ENCODE measurements around the gene NPPB.

Gene NPPB

DNA sequence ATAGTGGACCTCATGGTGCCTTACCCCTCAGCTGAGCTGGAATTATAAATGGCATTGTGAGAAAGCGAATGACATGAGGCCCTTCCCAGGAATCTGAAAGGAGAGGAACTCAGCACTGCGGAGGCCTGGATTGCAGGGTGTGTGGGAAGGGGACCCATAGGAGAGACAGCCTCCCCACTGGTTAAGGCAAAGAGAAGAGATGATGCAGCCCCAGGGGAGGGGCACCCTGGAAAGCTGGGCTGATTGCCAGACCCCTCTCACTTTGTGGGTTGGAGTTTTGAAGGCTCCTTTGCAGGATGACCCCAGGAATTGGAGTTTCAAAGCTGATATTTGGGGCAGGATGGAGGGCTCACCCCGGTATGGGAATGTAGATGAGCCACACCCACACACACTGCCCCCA is 2.0 kb downstream of the NPPB start:
- no peak for DNase-seq

DNA sequence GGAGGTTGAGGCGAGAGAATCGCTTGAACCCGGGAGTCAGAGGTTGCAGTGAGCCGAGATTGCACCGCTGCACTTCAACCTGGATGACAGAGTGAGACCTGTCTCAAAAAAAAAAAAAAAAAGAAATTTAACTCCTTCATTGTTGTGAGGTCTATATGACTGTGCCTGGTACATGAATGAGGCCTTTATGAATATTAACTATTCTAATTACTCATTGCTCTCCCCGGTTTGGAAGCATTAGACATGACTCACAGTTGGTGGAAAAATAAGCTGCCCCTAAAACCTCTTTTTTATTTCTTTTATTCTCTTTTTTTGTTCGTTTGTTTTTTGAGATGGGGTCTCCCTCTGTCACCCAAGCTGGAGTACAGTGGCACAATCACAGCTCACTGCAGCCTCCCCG is 3.3 kb downstream of the NPPB start:
- no peak for DNase-seq

DNA sequence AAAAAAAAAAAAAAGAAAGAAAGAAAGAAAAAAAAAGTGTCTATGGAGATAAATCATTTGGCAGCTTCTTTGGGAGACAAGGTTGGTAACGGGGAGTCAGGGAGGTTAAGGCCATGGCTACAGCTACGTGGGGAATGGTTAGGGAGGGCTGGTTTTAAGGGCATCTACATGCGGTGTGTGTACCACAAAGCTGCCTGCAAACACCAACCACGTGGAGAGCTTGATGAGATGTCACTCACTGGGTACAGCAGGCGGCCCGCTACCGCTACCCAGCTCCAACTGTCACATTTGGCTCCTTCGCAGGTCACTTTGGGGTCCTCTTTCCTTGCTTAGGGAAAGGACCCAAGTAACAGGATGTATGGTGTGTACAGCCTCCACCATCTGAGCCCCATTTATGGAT is 4.2 kb downstream of the NPPB start:
- DNase-seq = no peak

DNA sequence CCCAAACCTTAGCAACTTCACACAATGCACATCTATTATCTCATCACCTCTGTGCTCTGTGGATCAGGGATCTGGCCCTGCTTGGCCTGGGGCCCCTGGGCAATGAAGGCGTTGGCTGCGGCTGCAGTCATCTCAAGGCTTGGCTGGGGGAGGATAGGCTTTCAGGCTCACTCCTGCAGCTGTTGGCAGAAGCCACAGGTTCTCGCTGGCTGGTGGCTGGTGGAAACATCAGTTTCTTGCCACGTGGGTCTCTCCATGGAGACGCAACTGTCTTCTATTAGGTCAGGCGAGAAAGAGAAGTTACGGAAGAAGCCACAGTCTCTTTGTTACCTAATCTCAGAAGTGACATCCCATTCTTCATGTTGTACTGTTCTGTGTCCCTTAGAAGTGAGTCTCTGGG is 7.6 kb downstream of the NPPB start:
- no peak for DNase-seq

DNA sequence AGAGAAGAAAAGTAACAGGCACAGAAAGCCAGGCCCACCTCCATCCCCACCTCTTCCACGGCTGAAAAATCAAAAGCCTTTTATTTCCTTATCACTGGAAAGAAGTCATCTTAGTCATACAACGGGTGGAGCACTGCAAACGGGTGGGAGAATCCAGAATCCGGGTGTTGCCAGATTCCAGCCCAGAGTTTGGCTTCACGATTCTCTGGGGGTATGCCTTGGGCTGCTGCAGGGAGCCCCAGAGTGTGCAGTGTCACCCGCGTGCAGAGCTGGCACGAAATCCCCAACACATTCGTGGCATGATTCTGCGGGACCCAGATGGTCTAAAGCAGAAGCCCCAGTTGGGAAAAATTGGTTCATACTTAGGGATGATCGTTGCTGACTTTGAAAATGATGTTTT is 8.6 kb downstream of the NPPB start:
- no peak for DNase-seq

DNA sequence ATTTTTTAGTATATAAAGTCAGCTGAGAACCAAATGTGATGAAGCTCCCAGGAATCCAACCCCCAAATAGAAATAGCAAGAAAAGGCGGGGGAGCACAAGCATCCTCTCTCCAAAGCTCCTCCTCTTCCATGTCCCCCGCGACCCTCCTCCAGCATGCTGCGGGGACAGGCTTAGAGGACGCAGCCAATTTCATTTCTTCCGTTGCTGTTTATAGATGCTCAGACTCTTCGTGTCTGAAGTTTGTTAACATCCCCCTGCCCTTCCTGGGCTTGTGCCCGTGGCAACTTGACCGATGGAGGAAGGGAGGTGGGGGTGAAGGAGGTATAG is 10.4 kb downstream of the NPPB start:
- DNase-seq = no peak

DNA sequence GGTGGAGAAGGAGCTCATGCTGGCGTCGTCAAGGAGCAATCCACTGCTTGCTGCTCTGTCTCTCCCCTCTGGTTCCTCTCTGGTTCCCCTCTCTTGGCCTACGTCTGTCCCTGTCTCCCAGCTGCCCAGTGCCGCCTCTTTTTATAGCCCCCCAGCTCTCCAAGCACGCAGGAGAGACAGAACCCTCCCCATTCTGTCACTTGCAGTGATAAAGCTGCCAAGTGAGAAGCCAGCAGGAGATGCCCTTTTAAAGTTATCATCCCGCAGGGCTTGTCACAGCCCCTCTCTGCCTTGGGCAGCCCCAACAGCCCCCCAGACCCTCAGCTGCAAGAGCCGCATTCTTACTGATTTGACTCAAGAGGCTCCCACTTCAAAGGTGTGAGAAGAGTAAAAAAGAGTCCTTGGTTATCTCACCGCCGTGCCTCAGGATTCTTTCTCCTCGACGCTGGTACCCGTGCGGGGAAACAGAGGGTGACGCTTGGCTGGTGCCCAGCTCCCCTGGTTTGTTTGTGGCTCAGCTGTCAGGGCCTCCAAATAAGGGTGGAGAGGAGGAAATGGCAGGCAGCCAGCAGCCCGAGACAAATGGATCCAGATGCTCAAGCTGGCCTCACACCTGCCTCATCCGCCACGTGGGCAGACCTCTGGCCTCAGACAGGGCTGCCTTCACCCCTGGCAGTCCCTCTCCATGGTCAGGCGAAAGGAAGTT is 10.9 kb downstream of the NPPB start, which contains the start of gene NPPA:
Gene NPPA (minus strand): TSS at position 117 of the 706 bp plus-strand sequence. CDS start 99 bp downstream, at position 18.
- peak; percentile 61 for DNase-seq

DNA sequence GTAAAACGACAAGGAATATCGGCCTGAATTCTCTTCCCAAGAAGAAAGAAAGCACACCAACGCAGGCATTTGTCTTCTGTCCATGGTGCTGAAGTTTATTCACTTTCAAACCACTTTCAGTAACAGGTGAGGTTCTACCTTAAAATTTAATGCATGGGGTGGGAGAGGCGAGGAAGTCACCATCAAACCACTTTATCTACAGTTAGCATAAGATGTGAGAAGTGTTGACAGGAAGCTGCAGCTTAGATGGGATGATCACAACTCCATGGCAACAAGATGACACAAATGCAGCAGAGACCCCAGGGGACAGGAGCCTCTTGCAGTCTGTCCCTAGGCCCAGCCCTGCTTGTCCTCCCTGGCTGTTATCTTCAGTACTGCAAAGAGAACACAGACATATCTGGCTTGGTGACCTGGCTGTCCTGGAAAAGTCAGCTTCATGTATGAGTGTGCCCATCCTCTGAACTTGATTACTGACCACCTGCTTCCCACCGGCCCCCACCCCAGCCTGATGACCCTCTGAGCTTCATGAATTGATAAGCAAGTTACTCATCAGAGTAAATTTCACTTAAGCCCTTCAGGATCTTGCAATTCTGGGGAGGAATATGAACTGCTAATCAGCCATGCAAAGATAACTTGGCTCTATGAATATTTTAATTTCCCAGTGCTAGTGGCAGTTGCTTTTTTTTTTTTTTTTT is 13.0 kb downstream of the NPPB start:
- no peak for DNase-seq

DNA sequence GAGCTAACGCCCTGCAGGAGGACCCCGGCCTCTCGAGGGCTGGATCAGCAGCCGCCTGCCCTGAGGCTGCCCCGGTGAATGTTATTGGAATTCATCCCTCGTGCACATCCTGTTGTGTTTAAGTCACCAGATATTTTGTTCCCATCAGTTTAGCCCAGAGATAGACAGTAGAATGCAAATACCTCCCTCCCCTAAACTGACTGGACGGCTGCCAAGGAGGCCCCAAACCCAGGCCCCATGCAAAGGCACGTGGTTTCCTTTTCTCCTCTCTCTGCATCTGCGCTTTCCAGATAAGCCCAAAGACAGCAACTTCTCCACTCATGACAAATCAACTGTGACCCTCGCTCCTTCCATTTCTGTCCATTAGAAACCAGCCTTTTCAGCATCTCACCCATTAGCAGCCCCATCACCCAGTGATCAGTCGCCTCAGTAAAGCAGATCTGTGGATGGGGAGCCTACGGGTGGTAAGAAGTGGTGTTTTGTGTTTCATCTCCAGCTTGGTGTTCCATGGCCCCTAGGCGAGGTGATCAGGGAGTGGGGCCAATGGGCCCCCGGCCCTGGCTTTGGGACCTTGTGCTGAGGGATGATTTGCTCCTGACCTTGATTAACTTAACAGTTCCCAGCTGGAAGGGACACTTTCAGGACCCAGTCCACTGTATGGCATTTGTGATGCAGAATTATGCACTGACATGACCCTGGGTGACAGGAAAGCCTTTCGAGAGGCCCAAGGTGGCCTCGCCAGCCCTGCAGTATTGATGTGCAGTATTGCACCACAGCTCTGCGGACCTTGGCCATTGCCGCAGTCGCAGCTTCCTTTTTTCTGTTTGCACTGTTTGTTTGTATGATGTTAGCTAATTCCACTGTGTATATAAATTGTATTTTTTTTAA is 16.3 kb downstream of the NPPB start:
- no peak for DNase-seq

DNA sequence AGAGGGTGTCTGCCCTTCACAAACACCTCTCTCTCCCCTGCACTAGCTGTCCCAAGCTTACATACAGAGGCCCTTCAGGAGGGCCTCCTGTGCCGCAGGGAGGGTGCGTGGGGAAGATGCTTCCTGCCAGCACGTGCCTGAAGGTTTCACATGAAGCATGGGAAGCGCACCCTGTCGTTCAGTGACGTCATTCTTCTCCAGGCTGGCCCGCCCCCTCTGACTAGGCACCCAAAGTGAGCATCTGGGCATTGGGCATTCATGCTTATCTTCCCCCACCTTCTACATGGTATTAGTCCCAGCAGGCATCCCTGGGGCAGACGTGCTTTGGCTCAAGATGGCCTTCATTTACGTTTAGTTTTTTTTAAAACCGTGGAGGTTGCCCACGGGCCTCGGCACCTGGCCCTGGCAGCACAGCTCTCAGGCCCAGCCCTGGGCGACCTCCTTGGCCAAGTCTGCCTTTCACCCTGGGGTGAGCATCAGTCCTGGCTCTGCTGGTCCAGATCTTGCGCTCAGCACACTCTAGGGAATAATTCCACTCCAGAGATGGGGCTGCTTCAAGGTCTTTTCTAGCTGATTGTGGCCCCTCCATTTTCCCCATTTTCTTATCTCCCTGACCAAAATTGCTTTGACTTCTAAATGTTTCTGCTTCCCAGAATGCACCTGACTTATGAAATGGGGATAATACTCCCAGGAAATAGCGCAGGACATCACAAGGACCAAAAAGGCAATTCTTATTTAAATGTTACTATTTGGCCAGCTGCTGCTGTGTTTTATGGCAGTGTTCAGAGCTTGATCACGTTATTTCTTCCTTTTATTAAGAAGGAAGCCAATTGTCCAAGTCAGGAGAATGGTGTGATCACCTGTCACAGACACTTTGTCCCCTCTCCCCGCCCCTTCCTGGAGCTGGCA is 17.2 kb downstream of the NPPB start:
- peak; percentile 33 for DNase-seq

DNA sequence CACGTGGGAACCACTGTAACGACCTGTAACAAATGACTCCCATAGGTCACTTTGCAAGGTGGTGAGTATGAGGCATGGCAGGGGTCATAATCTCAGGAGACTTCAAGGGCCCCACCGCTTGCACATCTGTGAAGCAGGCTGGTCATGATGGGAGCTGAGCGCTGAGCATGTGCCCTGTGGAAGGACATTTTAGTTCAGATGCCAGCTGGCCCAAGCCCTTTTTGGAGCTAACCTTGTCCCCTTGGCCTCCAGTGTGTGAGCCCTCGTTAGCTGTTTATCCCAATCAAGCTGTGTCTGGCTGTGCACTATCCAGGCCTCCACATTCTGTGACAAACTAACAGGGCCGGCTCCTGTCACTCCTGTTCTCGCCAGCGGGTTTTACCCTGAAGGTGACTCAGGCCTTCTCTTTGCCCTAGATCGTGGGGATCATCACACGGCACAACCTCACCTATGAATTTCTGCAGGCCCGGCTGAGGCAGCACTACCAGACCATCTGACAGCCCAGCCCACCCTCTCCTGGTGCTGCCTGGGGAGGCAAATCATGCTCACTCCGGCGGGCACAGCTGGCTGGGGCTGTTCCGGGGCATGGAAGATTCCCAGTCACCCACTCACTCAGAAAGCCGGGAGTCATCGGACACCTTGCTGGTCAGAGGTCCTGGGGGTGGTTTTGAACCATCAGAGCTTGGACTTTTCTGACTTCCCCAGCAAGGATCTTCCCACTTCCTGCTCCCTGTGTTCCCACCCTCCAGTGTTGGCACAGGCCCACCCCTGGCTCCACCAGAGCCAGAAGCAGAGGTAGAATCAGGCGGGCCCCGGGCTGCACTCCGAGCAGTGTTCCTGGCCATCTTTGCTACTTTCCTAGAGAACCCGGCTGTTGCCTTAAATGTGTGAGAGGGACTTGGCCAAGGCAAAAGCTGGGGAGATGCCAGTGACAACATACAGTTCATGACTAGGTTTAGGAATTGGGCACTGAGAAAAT is 18.7 kb downstream of the NPPB start:
- no peak for DNase-seq

DNA sequence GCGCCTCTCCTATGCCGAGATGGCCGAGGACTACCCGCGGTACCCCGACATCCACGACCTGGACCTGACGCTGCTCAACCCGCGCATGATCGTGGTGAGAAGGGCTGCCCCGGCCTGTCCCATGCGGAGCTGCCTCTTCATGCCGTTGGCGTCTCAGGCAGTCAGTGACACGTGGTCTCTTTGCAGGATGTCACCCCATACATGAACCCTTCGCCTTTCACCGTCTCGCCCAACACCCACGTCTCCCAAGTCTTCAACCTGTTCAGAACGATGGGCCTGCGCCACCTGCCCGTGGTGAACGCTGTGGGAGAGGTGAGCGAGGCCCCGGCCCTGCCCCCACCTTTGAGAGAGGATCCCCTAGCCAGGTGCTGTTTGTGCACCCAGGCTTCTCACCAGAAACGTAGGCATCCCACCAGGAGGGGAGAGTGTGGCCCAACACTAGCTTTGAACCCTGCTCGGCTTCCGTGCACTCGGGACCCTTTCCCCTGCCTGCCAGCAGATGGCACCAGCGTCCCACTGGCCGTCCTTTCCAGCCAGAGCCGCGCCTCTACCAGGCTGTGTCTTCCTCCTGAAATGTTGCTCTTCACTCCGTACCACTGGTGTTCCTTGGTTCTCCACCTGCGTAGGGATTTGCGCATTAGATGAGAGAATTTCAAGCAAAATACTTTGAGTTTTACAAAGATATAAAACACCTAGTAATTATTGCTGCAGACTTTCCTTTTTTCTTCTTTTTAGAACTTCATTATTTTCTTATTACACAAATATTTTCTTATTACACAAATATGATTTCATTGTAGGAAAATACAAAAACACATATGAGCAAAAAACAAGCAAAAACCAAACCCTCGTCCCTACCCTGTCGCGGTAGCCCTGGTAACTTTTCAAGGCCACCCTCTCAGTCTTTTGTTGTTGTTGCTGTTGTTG is 20.1 kb downstream of the NPPB start:
- peak; percentile 1 for DNase-seq

DNA sequence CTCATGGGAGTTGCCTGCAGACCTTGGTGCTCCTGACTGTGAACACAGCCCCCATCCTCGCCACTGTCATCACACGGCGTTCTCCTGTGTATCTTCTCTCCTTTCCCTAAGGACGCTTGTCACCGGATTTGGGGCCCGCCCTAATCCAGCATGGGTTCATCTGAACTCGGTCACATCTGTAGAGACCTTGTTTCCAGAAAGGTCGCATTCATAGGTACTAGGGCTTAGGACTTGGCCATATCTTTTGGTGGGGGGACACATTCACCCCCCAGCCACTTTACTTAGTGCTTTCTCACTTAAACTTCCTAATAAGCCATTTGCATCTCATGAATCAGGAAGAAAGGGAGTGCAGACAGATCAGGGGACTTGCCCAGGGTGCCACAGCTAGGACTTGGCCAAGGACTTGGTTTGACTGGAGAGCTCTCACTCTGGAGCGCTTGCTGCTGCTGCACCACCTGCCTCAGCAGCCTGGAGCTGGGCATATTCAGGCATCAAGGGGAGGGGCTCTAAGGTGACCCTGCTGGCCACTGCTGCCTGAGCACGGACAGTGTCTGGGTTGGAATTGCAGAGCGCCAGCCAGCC is 20.9 kb downstream of the NPPB start:
- no peak for DNase-seq

DNA sequence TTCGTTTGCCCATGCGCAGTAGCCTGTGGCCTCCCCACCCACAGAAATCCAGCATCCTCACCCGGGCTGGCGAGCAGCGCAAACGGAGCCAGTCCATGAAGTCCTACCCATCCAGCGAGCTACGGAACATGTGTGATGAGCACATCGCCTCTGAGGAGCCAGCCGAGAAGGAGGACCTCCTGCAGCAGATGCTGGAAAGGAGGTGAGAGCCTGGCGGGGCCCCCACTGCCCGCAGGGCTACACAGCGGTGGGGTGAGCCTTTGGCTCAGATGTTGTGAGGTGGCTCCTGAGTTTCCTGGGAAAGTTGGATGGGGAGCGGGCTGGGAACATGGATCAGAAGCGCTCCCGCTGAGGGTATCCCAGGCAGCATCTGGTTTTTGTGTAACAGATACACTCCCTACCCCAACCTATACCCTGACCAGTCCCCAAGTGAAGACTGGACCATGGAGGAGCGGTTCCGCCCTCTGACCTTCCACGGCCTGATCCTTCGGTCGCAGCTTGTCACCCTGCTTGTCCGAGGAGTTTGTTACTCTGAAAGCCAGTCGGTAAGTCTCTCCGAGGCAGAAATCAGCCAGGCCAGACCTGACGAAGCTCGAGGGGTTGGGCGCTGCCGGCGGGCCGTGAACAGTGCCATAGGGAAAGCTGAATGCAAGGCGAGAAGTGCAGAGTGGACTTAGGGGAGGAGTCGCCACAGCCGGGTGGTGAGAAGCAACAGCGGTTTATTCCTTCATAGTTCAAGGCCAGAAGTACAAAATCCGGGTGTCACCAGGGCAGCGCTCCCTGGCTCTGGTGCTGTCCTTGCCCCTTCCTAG is 21.6 kb downstream of the NPPB start:
- no peak for DNase-seq

DNA sequence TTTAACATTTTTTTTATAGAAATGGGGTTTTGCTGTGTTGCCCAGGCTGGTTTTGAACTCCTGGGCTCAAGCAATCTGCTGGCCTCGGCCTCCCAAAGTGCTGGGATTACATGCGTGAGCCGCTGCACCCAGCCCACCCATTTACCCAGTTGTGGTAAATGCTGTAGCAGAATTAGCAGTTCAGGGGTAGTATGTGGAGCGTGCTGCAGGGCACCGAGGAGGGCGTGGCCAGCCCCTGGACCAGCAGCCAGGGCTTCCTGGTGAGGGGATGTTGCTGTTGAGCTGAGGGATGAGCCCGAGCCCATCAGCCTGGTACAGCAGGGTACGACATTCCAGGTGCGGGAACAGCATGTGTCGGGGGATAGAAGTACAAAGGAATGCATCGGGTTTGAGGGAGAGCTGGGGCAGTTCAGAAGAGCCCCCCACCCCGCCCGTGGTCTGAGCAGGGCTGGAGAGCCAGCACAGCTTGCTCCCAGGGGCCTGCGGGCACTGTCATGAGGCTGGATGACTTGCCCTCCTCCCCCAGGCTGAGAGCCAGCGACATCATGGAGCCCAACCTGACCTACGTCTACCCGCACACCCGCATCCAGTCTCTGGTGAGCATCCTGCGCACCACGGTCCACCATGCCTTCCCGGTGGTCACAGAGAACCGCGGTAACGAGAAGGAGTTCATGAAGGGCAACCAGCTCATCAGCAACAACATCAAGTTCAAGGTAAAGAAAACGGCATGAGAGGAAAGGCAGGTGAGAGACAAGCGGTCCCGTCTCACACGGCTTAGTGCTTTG is 23.1 kb downstream of the NPPB start:
- DNase-seq = no peak

DNA sequence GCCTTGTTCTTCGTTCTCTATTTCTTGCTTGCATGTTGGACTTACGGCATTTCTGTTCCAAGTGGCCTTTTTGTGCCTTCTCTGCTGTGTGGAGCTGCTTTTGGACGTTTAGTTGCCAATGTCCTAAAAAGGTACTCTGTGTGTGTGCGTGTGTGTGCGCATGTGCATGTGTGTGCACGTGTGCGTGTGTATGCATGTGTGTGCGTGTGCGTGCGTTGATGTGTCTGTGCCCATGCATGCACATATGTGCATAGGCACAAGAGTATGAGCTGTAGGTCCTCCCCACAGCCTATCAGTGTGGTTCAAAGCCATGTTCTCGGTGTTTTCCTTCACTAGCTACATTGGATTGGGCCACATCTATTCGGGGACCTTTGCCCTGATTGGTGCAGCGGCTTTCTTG is 24.8 kb downstream of the NPPB start:
- DNase-seq = no peak

DNA sequence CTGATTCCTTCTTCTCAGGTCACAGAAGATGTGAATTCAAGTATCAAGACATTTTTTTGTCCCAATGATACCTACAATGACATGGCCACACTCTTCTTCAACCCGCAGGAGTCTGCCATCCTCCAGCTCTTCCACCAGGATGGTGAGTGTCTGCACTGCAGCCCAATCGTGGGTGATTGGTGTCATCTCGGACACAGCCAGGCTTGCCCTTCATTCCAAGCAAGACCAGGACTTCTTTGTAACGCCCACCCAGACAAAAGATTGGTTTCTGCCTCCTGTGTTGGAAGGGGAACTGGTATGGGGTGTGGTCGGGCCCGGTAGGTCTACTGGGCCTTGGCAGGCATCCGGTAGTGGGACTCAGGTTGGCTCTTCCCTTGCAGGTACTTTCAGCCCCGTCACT is 25.2 kb downstream of the NPPB start:
- DNase-seq = no peak
